AML-193 (cell line): ENCODE data around the gene TTC9B.
"Not testable (repeated sequence)": the region's sequence is repeated elsewhere in the genome, so short reads cannot be mapped to it uniquely, and the experiment has no call there.

ENCODE experiments used
- DNase-seq, 2 experiments: peaks; one replicate each; lab custom pipeline; 2025; lab: John Stamatoyannopoulos, UW

TTC9B gene

DNA sequence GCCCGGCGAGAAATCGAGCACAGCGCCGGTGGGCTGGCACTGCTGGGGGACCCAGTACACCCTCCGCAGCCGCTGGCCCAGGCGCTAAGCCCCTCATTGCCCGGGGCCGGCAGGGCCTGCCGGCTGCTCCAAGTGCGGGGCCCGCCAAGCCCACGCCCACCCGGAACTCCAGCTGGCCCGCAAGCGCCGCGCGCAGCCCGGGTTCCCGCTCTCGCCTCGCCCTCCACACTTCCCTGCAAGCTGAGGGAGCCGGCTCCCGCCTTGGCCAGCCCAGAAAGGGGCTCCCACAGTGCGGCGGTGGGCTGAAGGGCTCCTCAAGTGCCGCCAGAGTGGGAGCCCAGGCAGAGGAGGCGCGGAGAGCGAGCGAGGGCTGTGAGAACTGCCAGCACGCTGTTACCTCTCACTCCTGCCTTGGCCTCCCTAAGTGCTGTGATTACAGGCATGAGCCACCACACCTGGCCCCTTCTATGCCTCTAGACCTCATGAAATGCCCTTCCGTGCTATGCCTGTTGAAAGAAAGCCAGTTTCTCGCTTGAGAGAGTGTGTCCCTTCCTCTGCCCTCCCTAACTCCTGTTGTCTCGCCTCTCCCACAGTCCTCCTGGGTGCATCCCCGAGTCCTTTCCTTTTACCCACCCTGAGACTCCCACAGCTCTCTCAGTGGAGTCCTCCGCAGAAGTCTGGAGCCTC is 47.7 kb downstream of the TTC9B start:
- not testable (repeated sequence) for DNase-seq

DNA sequence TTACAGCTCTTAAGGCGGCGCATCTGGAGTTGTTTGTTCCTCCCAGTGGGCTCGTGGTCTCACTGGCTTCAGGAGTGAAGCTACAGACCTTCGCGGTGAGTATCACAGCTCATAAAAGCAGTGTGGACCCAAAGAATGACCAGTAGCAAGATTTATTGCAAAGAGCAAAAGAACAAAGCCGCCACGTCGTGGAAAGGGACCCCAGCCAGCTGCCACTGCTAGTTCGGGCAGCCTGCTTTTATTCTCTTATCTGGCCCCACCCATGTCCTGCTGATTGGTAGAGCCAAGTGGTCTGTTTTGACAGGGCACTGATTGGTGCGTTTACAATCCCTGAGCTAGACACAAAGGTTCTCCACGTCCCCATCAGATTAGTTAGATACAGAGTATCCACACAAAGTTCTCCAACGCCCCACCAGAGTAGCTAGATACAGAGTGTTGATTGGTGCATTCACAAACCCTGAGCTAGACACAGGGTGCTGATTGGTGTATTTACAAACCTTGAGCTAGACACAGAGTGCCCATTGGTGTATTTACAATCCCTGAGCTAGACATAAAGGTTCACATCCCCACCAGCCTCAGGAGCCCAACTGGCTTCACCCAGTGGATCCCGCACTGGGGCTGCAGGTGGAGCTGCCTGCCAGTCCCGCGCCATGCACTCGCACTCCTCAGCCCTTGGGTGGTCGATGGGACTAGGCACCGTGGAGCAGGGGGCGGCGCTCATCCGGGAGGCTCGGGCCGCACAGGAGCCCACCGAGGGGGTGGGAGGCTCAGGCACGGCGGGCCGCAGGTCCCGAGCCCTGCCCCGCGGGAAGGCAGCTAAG is 48.5 kb downstream of the TTC9B start:
- DNase-seq = not testable (repeated sequence)
